HL-60 (cell line): ENCODE measurements around the gene C20orf204.

Source experiments
- DNase-seq, 2 experiments: peaks; one replicate each; pipeline ENCODE4 v3.0.0-alpha.2; 2010 to 2020; ENCODE audit warnings: low read depth in 1 of 2, low spot score in 1 of 2
- H3K27ac ChIP-seq: fragments of 250-450 bp; sonication (Bioruptor Pico); replicated peaks from 2 replicates; pipeline ENCODE4 v1.5.1; 2020; ENCODE audit warnings: mild to moderate bottlenecking, moderate library complexity
- H3K27me3 ChIP-seq: fragments of 250-450 bp; sonication (Bioruptor Pico); 2 replicates; pipeline ENCODE4 v1.5.1; 2021; ENCODE audit warnings: mild to moderate bottlenecking, moderate library complexity; ENCODE audit not compliant: insufficient read depth, poor library complexity, severe bottlenecking
- H3K4me3 ChIP-seq: replicated peaks from 2 replicates; pipeline ENCODE4 v1.5.1; 2011; ENCODE audit warnings: mild to moderate bottlenecking, control low read depth, low read length; ENCODE audit not compliant: insufficient read depth
- CTCF ChIP-seq: IDR thresholded peaks from one replicate; pipeline ENCODE4 v1.5.1; 2011; ENCODE audit warnings: low read length, control low read depth, inconsistent platforms; ENCODE audit not compliant: insufficient read depth
- GABPA ChIP-seq: IDR thresholded peaks from 2 replicates; pipeline ENCODE4 v1.6.1; 2012; ENCODE audit warnings: low read depth
- POLR2AphosphoS5 ChIP-seq: IDR thresholded peaks from 2 replicates; pipeline ENCODE4 v1.6.1; 2012; ENCODE audit warnings: low read depth
- REST ChIP-seq: IDR thresholded peaks from 2 replicates; pipeline ENCODE4 v1.6.1; 2012; ENCODE audit warnings: low read depth; ENCODE audit not compliant: insufficient replicate concordance
- SPI1 ChIP-seq: IDR thresholded peaks from 2 replicates; pipeline ENCODE4 v1.6.1; 2012; ENCODE audit warnings: low read depth, mild to moderate bottlenecking, borderline replicate concordance

The C20orf204 gene

GRCh38 chr20:64021124-64021975, 14.6 kb upstream of the C20orf204 start:
- Histone ChIP-seq H3K4me3 (no peak overlapping the region), H3K27me3 (no peaks in the 10 kb centered on the region), H3K27ac (no peak overlapping the region)
- no peak for DNase-seq
- TF ChIP-seq CTCF, result no peak
- no peak for TF ChIP-seq GABPA
- no peak for TF ChIP-seq SPI1
- TF ChIP-seq REST, result no peak
- no peak for TF ChIP-seq POLR2AphosphoS5

- Histone ChIP-seq H3K27ac (no peak overlapping the region), H3K4me3 (no peak overlapping the region), H3K27me3 (no peaks in the 10 kb centered on the region)
- TF ChIP-seq POLR2AphosphoS5, result no peak
- no peak for TF ChIP-seq REST
- TF ChIP-seq SPI1, result no peak
- no peak for TF ChIP-seq CTCF
- no peak for TF ChIP-seq GABPA
- DNase-seq, result no peak
These were observed 13.2 kb upstream of the C20orf204 start for GRCh38 chr20:64022671-64023360.

- no peak overlapping the region for H3K4me3 ChIP-seq
- no peaks in the 10 kb centered on the region for H3K27me3 ChIP-seq
- no peak for TF ChIP-seq POLR2AphosphoS5
- no peak for TF ChIP-seq REST
- no peak for TF ChIP-seq SPI1
- no peak for TF ChIP-seq CTCF
- TF ChIP-seq GABPA, result no peak
- DNase-seq, result no peak
- H3K27ac ChIP-seq, result no peak overlapping the region
These were observed 12.4 kb upstream of the C20orf204 start for GRCh38 chr20:64023361-64024140.
